ENCODE measurements around the gene EIF3M.
A peak's percentile ranks its signal among the peaks of the same experiment; 100 is the strongest.

The EIF3M gene

GRCh38 chr11:32583459-32584271, at the start of gene EIF3M:
Gene EIF3M, plus strand, starts transcription at chr11:32583831. Its CDS starts 57 bp downstream, at chr11:32583888.
- peak; percentile 91 to 98 (median 96) for DNase-seq
- intact Hi-C loops (cut with DNase I), result no loop called here

GRCh38 chr11:32538804-32539203, 44.8 kb upstream of the EIF3M start:
- intact Hi-C loops (cut with DNase I), result no loop called here
- DNase-seq, result no peak

GRCh38 chr11:32549611-32550187, 33.9 kb upstream of the EIF3M start:
- DNase-seq, result no peak
- intact Hi-C loops (cut with DNase I), result no loop called here

GRCh38 chr11:32550207-32550606, 33.4 kb upstream of the EIF3M start:
- no peak for DNase-seq
- intact Hi-C loops (cut with DNase I), result no loop called here

- intact Hi-C loops (cut with DNase I), result no loop called here
- DNase-seq, result no peak
Measured at GRCh38 chr11:32555091-32555490, 28.5 kb upstream of the EIF3M start.

- intact Hi-C loops (cut with DNase I), result no loop called here
Measured at GRCh38 chr11:32555895-32556294, 27.7 kb upstream of the EIF3M start.

GRCh38 chr11:32561835-32562234, 21.8 kb upstream of the EIF3M start:
- no peak for DNase-seq
- intact Hi-C loops (cut with DNase I), result no loop called here

More at GRCh38 chr11:32555895-32556294, 27.7 kb upstream of the EIF3M start:
- no peak for DNase-seq

- intact Hi-C loops (cut with DNase I), result no loop called here
- DNase-seq, result no peak
Measured at GRCh38 chr11:32562839-32563599, 20.6 kb upstream of the EIF3M start.

GRCh38 chr11:32563600-32563959, 20.1 kb upstream of the EIF3M start:
- DNase-seq, result no peak
- intact Hi-C loops (cut with DNase I), result no loop called here

GRCh38 chr11:32566517-32566916, 17.1 kb upstream of the EIF3M start:
- DNase-seq, result no peak
- intact Hi-C loops (cut with DNase I), result no loop called here

- intact Hi-C loops (cut with DNase I), result no loop called here
- DNase-seq, result no peak
Measured at GRCh38 chr11:32567154-32567553, 16.5 kb upstream of the EIF3M start.

GRCh38 chr11:32569313-32569881, 14.2 kb upstream of the EIF3M start:
- intact Hi-C loops (cut with DNase I), result no loop called here
- no peak for DNase-seq

GRCh38 chr11:32571039-32571438, 12.6 kb upstream of the EIF3M start:
- no peak for DNase-seq

GRCh38 chr11:32573228-32573627, 10.4 kb upstream of the EIF3M start:
- intact Hi-C loops (cut with DNase I), result no loop called here
- DNase-seq, result no peak

More at GRCh38 chr11:32571039-32571438, 12.6 kb upstream of the EIF3M start:
- intact Hi-C loops (cut with DNase I), result no loop called here

- intact Hi-C loops (cut with DNase I), result no loop called here
- DNase-seq, result no peak
Measured at GRCh38 chr11:32574421-32574820, 9.2 kb upstream of the EIF3M start.

- DNase-seq, result no peak
- intact Hi-C loops (cut with DNase I), result no loop called here
Measured at GRCh38 chr11:32575070-32575469, 8.6 kb upstream of the EIF3M start.

- DNase-seq, result no peak
- intact Hi-C loops (cut with DNase I), result no loop called here
Measured at GRCh38 chr11:32576456-32576855, 7.2 kb upstream of the EIF3M start.

GRCh38 chr11:32580967-32581366, 2.7 kb upstream of the EIF3M start:
- intact Hi-C loops (cut with DNase I), result no loop called here
- DNase-seq, result no peak

GRCh38 chr11:32581556-32581955, 2.1 kb upstream of the EIF3M start:
- DNase-seq, result no peak
- intact Hi-C loops (cut with DNase I), result no loop called here

- no peak for DNase-seq
- intact Hi-C loops (cut with DNase I), result no loop called here
Measured at GRCh38 chr11:32584921-32585320, 1.3 kb downstream of the EIF3M start.
